DMS114 treated with DMSO at 0.1 percent for 48 hours (cell line): ENCODE results near the gene CACNG8.

Experiments used
- DNase-seq: peaks from one replicate; lab custom pipeline; 2025; ENCODE audit not compliant: unreplicated experiment; lab: John Stamatoyannopoulos, UW

CACNG8 gene

GRCh38 chr19:53992211-53992610 lies 29.5 kb downstream of the CACNG8 start:
- no peak for DNase-seq

- no peak for DNase-seq
Observed at GRCh38 chr19:53992815-53993214, 30.1 kb downstream of the CACNG8 start.

DNA sequence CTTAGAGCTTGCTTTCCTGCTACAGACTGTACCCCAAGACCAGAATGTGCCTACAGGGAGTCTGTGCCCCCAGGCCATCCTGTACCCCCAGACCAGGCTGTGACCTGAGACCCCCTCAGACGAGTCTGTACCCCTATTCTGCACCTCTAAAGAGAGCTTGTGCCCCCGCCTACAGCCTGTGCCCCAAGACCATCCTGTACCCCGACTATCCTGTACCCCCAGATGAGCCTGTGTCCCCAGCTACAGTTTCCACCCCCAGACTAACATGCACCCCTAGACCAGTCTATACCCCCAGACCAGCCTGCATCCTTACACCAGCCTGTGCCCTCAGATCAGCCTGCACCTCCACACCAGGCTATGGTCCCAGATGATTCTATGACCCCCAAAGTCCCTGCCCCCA lies 30.7 kb downstream of the CACNG8 start:
- DNase-seq = no peak

DNA sequence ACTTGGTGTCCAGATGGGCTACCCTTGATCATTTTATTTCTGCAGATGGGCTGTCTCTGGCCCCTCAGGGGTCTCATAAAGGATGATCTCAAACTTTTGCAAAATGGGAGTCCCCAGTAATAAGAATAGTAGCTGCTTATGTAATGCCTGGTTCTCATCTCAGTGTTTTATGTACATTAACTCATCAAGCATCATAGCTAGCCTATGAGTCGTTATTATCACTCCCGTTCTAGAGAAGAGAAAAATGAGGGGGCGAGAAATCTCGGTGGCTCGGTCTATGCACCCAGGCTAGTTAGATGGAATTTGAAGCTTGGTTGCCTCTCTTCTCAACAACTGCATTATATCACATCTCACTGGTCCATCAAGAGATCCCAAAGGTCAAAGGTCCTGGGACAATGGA lies 32.1 kb downstream of the CACNG8 start:
- no peak for DNase-seq

- DNase-seq = no peak
Observed at GRCh38 chr19:53998223-53998622, 35.5 kb downstream of the CACNG8 start.

DNA sequence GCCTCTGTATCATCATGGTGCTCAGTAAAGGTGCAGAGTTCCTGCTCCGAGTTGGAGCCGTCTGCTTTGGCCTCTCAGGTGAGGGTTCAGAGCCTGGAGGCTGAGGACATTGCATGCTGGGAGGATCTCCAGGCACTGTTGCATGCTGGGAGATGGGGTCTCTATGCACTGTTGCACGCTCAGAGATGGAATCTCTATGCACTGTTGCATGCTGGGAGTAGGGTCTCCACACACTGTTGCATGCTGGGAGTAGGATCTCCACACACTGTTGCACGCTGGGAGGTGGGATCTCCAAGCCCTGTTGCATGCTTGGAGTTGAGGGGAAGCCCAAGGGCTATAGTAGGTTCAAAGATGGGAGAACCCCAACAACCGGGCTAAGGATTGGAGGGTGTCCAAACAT lies 37.0 kb downstream of the CACNG8 start:
- no peak for DNase-seq

DNA sequence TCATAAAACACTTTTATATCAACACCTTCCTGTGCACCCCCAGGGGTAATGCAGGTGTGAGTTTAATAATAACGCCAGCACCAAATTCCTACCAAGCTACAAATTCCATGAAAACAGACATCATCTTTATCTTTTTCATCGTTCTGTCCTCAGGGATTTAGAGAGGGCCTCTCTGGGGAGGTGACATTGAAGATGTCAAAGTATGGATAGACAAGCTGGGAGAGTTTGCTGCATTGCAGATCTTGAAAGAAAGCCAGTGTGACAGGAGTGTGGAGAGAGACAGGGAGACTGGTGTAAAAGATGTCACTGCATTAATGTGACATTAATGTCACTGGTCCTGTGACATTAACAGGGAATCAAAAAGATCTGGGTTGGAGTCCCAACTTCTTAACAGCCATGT lies 38.8 kb downstream of the CACNG8 start:
- DNase-seq = no peak

DNA sequence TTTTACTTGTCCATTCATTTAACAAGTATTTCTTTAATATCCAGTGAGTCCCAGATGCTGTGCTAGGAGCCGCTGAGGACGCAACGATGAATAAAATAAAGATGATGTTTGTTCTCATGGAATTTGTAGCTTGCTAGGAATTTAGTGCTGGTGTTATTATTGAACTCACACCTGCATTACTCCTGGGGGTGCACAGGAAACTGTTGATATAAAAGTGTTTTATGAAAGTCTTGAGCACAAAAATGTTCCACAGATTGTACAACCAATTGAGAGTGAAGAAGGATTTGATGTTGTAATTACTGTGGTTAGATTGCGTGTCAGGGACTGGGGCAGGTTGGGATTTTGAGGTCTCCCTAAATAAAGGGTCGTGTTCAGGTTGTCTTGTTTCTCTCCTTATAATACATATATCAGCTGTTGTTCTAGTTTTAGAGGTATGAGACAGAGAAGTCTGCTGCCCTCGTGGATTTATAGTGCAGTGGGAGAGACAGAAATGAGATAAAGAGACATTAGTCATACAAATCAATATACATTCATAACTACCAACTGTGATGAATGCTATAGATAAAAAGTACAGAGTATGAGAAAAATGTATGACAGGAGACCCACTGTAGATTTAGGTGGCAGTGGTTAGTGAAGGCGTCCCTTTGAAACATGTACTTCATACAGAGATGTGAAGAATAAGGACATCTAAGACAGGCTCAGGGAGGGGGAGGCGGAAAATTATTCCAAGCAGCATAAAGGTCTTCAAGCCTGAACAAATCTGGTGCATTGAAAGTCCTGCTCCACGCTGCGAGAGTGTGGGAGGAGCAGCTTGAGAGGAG lies 40.0 kb downstream of the CACNG8 start:
- no peak for DNase-seq

DNA sequence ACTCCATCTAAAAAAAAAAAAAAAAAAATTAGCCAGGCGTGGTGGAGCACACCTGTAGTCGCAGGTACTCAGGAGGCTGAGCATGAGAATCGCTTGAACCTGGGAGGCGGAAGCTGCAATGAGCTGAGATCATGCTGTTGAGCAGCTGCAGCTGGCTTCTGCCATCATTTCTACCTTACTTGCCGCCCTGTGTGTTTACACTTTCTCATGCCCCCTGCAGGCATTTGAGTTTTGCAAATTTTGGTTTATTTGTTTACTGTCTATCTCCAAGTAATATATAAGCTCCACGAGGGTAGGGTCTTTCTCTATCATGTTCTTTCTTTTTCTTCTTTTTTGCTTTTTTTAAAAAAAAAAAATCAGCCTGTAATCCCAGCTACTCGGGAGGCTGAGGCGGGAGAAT lies 46.7 kb downstream of the CACNG8 start:
- DNase-seq = no peak

GRCh38 chr19:54010474-54010873 lies 47.7 kb downstream of the CACNG8 start:
- no peak for DNase-seq

DNA sequence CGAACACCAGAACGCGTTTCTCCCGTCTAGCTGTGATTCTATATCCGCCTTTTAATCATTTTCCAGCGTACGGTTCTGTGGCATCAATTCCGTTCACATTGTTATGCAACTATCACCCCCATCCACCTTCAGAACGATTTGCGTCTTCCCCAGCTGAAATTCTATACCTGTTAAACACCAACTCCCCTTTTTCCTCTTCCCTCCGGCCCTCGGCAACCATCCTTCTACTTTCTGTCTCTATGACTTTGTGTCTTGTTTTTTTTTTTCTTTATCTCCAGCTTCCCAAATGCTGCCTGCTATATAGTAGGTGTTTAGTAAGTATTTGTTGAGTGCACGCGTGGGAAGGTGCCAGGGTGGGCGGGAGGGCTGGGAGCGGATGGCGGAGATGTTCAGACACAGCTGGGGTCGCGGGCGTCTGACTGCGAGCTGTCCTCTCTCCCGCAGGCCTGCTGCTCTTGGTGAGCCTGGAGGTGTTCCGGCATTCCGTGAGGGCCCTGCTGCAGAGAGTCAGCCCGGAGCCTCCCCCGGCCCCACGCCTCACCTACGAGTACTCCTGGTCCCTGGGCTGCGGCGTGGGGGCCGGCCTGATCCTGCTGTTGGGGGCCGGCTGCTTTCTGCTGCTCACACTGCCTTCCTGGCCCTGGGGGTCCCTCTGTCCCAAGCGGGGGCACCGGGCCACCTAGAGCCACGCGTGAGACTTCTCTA lies 48.9 kb downstream of the CACNG8 start:
- no peak for DNase-seq

DNA sequence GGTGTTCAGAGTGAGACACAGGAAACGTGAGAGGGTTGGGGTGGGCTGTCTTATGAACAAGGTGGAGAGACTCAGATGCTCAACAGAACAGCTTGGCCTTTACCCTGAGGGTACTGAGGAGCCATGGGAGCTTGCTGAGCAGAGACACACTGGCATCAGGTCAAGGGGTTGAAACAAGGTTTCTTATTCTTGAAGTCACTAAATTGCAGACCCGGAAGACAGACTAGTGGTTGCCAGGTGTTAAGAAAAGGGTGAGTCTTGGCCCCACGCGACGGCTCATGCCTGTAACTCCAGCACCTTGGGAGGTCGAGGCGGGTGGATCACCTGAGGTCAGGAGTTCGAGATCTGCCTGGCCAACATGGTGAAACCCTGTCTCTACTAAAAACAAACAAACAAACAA lies 51.1 kb downstream of the CACNG8 start:
- no peak for DNase-seq

GRCh38 chr19:54014920-54015560 lies 52.3 kb downstream of the CACNG8 start:
- no peak for DNase-seq

DNA sequence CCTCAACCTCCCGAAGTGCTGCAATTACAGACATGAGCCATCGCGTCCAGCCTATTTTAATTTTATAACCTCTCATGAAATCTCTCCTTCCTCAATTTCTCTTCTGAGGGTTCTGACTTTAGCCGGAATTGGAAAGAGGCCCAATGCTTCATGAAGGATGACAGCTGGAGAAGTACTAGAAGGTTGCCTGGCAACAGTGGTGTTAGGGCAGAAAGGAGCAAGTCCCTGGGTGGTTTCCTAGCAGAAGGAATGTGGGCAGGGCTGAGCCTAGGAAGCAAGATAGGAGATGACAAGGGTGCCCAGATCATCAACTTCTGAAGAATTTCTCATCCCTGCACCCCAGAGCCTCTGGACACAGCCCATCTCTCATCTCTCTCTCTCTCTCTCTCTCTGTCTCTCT lies 54.5 kb downstream of the CACNG8 start:
- no peak for DNase-seq

DNA sequence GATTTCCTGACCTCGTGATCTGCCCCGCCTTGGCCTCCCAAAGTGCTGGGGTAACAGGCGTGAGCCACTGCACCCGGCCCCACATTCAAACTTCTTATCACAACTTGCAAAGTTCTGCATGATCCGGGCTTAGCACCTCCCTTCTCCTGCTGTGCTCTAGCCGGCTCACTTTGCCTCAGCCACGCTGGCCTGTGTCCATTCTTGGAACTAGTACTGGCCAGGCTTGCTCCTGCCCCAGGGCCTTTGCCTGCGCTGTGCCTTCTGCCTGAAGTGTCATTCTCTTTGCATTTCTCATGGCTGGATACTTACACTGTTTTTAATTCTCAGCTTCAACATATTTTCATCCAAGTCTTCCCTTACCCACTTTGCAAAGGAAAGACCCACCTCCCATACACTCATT lies 58.6 kb downstream of the CACNG8 start:
- DNase-seq = no peak

GRCh38 chr19:54021932-54022331 lies 59.2 kb downstream of the CACNG8 start:
- DNase-seq = no peak

- no peak for DNase-seq
Observed at GRCh38 chr19:54023191-54023590, 60.5 kb downstream of the CACNG8 start.

DNA sequence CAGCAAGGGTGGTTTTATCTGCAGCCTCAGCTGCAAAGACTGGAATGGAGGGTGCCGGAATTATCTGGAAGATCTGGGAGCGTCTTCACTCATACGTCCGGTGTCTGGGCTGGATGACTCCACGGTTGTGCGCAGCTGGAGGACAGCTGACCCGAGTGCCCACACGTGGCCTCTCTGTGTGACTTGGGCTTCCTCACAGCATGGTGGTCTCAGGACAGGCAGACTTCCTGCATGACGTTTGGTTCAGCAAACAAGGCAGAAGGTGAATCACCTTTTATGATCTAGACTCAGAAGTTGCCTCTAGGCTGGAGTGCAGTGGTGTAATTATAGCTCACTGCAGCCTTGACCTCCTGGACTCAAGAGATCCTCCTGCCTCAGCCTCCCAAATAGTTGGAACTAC lies 61.9 kb downstream of the CACNG8 start:
- no peak for DNase-seq

DNA sequence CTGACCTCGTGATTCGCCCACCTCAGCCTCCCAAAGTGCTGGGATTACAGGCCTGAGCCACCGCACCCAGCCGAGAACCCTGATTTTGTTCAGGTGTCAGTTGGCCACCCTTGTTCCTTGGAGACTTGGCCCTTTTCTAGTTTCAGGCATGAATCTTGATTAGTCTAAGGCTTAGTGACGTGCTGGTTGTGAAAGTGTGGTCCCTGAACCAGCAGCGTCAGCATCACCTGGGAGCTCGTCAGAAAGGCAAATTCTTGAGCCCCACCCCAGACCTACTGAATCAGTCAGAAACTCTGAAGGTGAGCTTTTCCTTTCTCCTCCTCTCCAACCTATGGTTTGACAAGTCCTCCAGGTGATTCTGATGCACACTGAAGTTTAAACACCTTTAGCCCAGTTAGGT lies 63.9 kb downstream of the CACNG8 start:
- no peak for DNase-seq

DNA sequence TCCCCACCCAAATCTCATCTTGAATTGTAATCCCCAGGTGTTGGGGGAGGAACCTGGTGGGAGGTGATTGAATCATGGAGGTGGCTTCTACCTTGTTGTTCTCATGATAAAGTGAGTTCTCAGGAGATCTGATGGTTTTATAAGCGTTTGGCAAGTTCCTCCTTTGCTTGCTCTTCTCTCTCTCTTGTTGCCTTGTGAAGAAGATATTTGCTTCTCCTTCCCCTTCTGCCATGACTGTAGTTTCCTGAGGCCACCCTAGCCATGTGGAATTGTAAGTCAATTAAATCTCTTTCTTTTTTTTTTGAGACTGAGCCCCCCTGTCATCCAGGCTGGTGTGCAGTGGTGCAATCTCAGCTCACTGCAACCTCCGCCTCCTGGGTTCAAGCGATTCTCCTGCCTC lies 66.6 kb downstream of the CACNG8 start:
- no peak for DNase-seq

DNA sequence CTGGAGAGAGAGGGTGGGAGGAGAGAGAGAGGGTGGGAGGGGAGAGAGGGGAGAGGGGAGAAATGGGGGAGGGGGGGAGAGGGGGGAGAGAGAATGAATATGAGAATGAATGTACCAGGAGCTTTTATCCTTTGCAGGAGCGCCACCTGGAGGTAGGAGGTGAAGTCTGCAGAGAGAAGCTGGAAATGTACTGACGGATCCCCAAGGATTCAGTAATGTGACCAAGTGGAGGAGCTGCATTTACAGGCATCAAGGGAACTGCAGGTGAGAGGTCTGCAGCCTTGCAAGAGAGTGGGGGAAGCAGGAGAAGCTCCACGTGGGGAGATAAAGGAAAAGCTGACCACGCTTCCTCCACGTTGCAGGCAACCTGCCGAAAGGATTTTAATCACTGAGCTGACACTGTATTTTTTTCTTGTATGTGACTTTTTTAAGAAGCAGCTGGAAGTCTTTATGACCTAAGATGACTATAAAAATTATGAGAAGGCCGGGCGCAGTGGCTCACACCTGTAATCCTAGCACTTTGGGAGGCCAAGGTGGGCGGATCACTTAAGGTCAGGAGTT lies 67.3 kb downstream of the CACNG8 start:
- peak; percentile 74 for DNase-seq
